Thyroid gland (tissue), 4 donors: Measurements from ENCODE around the gene LRGUK.

Source experiments
- CTCF ChIP-seq, 6 experiments: fragments of 200-600 bp in 3 of 6; fragments of 450-650 bp in 3 of 6; sonication (generic) in 3 of 6; IDR thresholded peaks; one replicate each; pipeline ENCODE4 v1.5.1; 2016 to 2019; ENCODE audit warnings: antibody characterized with exemption in 6 of 6, mild to moderate bottlenecking in 2 of 6, inconsistent platforms in 1 of 6, moderate library complexity in 1 of 6
- POLR2A ChIP-seq, 2 donors: fragments of 450-650 bp; IDR thresholded peaks; one replicate each; pipeline ENCODE4 v1.6.1; 2017; ENCODE audit warnings: antibody characterized with exemption in 2 of 2, mild to moderate bottlenecking in 2 of 2, moderate library complexity in 1 of 2

DNA sequence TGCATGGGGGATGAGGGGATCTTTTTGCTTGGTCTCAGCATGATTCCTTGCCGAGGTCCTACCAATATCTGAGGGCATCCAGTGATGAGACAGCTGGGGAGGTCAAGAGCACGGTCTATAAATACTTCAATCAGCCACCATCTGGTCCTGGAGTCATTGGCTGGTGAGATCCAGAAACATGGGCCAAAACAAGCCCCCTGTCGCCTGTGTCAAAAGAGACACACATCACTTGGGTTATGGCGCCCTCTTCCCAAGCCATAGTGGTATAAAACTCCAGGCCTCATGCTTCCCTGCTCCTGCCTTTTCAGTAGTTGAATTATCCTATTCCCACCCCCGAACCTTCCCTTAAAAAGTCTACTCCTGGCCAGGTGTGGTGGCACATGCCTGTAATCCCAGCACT is 128.7 kb downstream of the LRGUK start:
- TF ChIP-seq CTCF (IDR thresholded peaks at IDR 0.05) = no peak
- no peak for TF ChIP-seq POLR2A (IDR thresholded peaks at IDR 0.05)
